ENCODE results near the gene CHD2. TPM values are rescaled to one million over a fixed set of nuclear protein-coding genes. Genes with fewer than 3 reads are reported as not detected.

Gene CHD2
- total and polyA plus RNA-seq, 2 donors (not counting 3 experiments of a cell fraction or from before 2014, with no cell fraction given), result 53.8 to 97.9 TPM

DNA sequence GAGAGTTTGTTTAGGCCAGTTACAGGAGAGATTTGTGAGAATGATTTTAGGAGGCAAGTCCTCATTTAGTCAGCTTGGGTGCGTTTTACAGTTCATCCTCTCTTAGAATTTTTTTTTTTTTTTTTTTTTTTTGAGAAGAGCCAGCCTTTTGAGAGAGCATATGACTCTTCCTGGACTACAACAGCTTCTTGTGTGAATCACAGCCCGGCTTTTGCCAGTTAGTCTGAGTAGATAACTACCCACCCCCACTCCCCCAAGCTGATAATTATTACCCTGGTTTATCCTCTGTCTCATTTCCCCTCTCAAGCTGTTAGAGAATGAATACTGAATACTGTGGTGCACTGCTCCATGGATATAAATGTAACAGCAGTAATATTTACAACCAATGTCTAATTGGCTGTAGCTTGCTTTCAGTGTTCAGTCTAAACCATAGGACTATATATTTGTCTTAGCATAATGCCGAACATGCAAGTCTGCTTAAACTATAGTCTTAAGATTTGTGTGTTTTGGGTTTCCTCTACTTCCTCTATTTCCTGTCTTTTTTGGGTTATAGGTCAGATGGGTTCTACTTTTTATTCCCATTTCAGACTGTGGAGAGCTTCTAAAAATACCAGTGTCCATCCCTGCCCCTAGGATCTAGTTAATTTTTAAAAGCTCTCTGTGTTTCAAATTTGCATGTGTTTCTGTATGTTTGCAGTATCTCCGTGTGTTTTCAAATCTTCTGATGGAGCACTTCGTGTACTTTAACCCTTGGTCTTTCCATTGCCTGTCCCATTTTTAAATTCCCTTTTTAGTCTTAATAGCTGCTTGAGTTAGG, 8.0 kb downstream of the CHD2 start:
- Histone ChIP-seq H3K9ac (replicated peaks; ENCODE audit: extremely low read depth, insufficient read depth, low read length) (peak overlapping the region; percentile 87), H4K20me1 (replicated peaks; ENCODE audit: control insufficient read depth, extremely low read depth, insufficient read depth, low read length) (no peaks in the 10 kb centered on the region), H3K36me3 (ENCODE audit: control insufficient read depth in 2 of 2, extremely low read depth in 1 of 2, insufficient read depth in 2 of 2, low read length in 2 of 2) (no peaks in the 10 kb centered on the region), H3K4me3 (replicated peaks in 1 of 3; ENCODE audit: insufficient read depth in 1 of 3, low read depth in 1 of 3, low read length in 3 of 3) (peak overlapping the region in 1 of 3 experiments; percentile 42), H3K9me1 (replicated peaks; ENCODE audit: control insufficient read depth, extremely low read depth, insufficient read depth, low read length) (no peaks in the 10 kb centered on the region), H2AFZ (ENCODE audit: low read depth, low read length) (no peak overlapping the region), H3K27ac (ENCODE audit: insufficient read depth, low read depth, low read length) (peak overlapping the region; percentile 90), H3K27me3 (ENCODE audit: control insufficient read depth in 2 of 2, insufficient read depth in 2 of 2, low read length in 2 of 2) (no peaks in the 10 kb centered on the region), H3K9me3 (replicated peaks; ENCODE audit: control insufficient read depth, insufficient read depth, low read length) (no peaks in the 10 kb centered on the region), H3K79me2 (ENCODE audit: control insufficient read depth, insufficient read depth, low read length) (peaks cover 94% of the 10 kb centered on the region), H3K4me1 (ENCODE audit: control insufficient read depth, extremely low read depth, insufficient read depth, low read length) (peaks cover 60% of the 10 kb centered on the region), H3K4me2 (ENCODE audit: insufficient read depth, low read length) (peak overlapping the region; percentile 86)
- intact Hi-C loops (cut with micrococcal nuclease), result loop anchor here (1.0 to 10.0 kb wide), 2 partner anchors 10 to 373 kb away; no protein-coding TSS in a partner anchor
- dilution Hi-C loops (cut with MboI; ENCODE audit: extremely low pct_ligation_motif_present, low sequenced_read_pairs), result loop anchor here (25.0 kb wide), 1 partner anchor 96 kb away; no protein-coding TSS in a partner anchor
- DNase-seq (ENCODE audit: low read depth, low spot score), result peak; percentile 86
- peak; percentile 67 for FAIRE-seq
- ChIA-PET POLR2A (interaction anchor here (0.8 to 3.5 kb wide), 9 partner anchors 8 to 100 kb away, joined by 3 to 33 read pairs (median 5); partner anchors contain the start of gene CHD2), CTCF (interaction anchor here (0.7 to 4.2 kb wide), 11 partner anchors 8 to 193 kb away, joined by 3 to 39 read pairs (median 7); partner anchors contain the start of gene CHD2)
- BruUV-seq (replicated peaks), result no TSS peak
- TF ChIP-seq POLR2A (IDR thresholded peaks at IDR 0.05; ENCODE audit: low read depth, low read length) (no peak), MYC (IDR thresholded peaks at IDR 0.05; ENCODE audit: low read depth, low read length) (no peak), GATA2 (IDR thresholded peaks at IDR 0.05; ENCODE audit: insufficient read depth, insufficient read length, low read depth, low read length) (peak; percentile 62), FOS (IDR thresholded peaks at IDR 0.05; ENCODE audit: borderline replicate concordance, insufficient read depth, low read length) (peak; percentile 71), POLR2AphosphoS5 (IDR thresholded peaks at IDR 0.05; ENCODE audit: insufficient read depth, low read depth, low read length) (no peak), JUN (IDR thresholded peaks at IDR 0.05; ENCODE audit: borderline replicate concordance, insufficient read depth, insufficient read length, low read depth) (peak; percentile 11)
